Smooth muscle cell (in vitro differentiated cells): Measurements from ENCODE around the gene SLC29A3. TPM values are rescaled to one million over a fixed set of nuclear protein-coding genes. Genes with fewer than 3 reads are reported as not detected.

Experiments used
- DNase-seq: peaks from one replicate; lab custom pipeline; 2025; ENCODE audit not compliant: unreplicated experiment; lab: John Stamatoyannopoulos, UW
- H2AFZ ChIP-seq: fragments of 200-600 bp; sonication (generic); 2 replicates; pipeline ENCODE4 v1.6.0; 2016; ENCODE audit warnings: antibody characterized with exemption, low read depth, mild to moderate bottlenecking
- H3F3A ChIP-seq: fragments of 200-600 bp; sonication (generic); 2 replicates; pipeline ENCODE4 v1.6.0; 2017; ENCODE audit warnings: antibody characterized with exemption, low read depth
- H3K27ac ChIP-seq: fragments of 200-600 bp; sonication (generic); 2 replicates; pipeline ENCODE4 v1.5.1; 2016; ENCODE audit warnings: low read depth, mild to moderate bottlenecking
- H3K27me3 ChIP-seq: fragments of 200-600 bp; sonication (generic); 2 replicates; pipeline ENCODE4 v1.6.1; 2016; ENCODE audit warnings: low read depth, mild to moderate bottlenecking
- H3K36me3 ChIP-seq: fragments of 200-600 bp; sonication (generic); 2 replicates; pipeline ENCODE4 v1.5.1; 2016; ENCODE audit warnings: low read depth
- H3K4me1 ChIP-seq: fragments of 200-600 bp; sonication (generic); 2 replicates; pipeline ENCODE4 v1.5.1; 2016; ENCODE audit warnings: low read depth
- H3K4me2 ChIP-seq: fragments of 200-600 bp; sonication (generic); 2 replicates; pipeline ENCODE4 v1.6.0; 2016; ENCODE audit warnings: mild to moderate bottlenecking
- H3K4me3 ChIP-seq: fragments of 200-600 bp; sonication (generic); 2 replicates; pipeline ENCODE4 v1.5.1; 2016; ENCODE audit warnings: mild to moderate bottlenecking
- H3K79me2 ChIP-seq: fragments of 200-600 bp; sonication (generic); 2 replicates; pipeline ENCODE4 v1.6.0; 2016; ENCODE audit warnings: low read depth, mild to moderate bottlenecking
- H3K9ac ChIP-seq: fragments of 200-600 bp; sonication (generic); 2 replicates; pipeline ENCODE4 v1.6.0; 2016; ENCODE audit warnings: low read depth
- H3K9me3 ChIP-seq: fragments of 200-600 bp; sonication (generic); replicated peaks from 2 replicates; pipeline ENCODE4 v1.5.1; 2016; ENCODE audit warnings: low read depth
- H4K20me1 ChIP-seq: fragments of 200-600 bp; sonication (generic); 2 replicates; pipeline ENCODE4 v1.6.0; 2016; ENCODE audit warnings: low read depth
- WGBS: methylation state at CpG from one replicate; pipeline ENCODE4 v1.1.7; 2016; ENCODE audit warnings: low lambda C conversion rate; 5-methylcytosine and 5-hydroxymethylcytosine counted together
- polyA plus RNA-seq: library from polyadenylated mRNA; unstranded; fragments of >200 nt; fragmentation: Nextera tagmentation; extraction: Ambion mirVana; gene quantifications from 2 replicates; pipeline ENCODE4 v1.2.1, GENCODE V29; 2016
- total RNA-seq: library from RNA; depleted of rRNA; stranded (reverse); fragments of >200 nt; gene quantifications from 2 replicates; pipeline ENCODE4 v1.2.3, GENCODE V29; 2014
- TF ChIP-seq, protein P1 (sequence below): fragments of 200-600 bp; sonication (generic); IDR thresholded peaks from 2 replicates; pipeline ENCODE4 v1.5.1; 2017; ENCODE audit warnings: borderline replicate concordance, mild to moderate bottlenecking, antibody characterized with exemption; ENCODE audit not compliant: insufficient read depth, poor library complexity, severe bottlenecking

Gene SLC29A3
- total and polyA plus RNA-seq, 2 experiments from 2014 or later: 2.9 to 4.8 TPM

DNA sequence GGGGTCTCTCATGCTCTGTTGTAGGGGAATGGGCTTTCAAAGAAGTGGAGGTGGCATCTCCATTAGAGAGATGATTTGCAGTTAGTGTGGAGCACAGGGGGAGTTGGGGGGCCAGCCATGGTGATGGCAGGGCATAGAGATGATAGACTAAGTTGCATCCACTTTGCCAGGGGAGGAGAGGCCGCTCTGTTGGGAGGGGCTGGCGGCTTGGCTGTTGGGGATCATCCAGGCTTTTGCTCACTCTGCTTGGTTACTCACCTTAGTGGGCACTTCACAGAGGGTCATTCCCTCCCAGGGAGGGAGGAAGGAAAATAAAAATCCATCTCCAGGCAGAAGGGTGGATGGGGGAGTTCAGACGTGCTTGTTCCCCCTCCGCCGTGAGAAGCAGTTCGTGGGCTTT is 46.3 kb downstream of the SLC29A3 start:
- TF ChIP-seq, protein P1, sequence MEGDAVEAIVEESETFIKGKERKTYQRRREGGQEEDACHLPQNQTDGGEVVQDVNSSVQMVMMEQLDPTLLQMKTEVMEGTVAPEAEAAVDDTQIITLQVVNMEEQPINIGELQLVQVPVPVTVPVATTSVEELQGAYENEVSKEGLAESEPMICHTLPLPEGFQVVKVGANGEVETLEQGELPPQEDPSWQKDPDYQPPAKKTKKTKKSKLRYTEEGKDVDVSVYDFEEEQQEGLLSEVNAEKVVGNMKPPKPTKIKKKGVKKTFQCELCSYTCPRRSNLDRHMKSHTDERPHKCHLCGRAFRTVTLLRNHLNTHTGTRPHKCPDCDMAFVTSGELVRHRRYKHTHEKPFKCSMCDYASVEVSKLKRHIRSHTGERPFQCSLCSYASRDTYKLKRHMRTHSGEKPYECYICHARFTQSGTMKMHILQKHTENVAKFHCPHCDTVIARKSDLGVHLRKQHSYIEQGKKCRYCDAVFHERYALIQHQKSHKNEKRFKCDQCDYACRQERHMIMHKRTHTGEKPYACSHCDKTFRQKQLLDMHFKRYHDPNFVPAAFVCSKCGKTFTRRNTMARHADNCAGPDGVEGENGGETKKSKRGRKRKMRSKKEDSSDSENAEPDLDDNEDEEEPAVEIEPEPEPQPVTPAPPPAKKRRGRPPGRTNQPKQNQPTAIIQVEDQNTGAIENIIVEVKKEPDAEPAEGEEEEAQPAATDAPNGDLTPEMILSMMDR: no peak
- H3F3A ChIP-seq: peaks cover 5% of the 10 kb centered on the region
- no peaks in the 10 kb centered on the region for H3K9me3 ChIP-seq
- H3K36me3 ChIP-seq: no peaks in the 10 kb centered on the region
- H3K4me3 ChIP-seq: no peak overlapping the region
- no peak overlapping the region for H2AFZ ChIP-seq
- H3K27me3 ChIP-seq: no peaks in the 10 kb centered on the region
- H3K79me2 ChIP-seq: no peaks in the 10 kb centered on the region
- H3K9ac ChIP-seq: no peak overlapping the region
- H3K27ac ChIP-seq: no peak overlapping the region
- WGBS: 98% methylated on average over 6 of the region's 6 CpGs
- H4K20me1 ChIP-seq: no peaks in the 10 kb centered on the region
- DNase-seq: no peak
- no peak overlapping the region for H3K4me2 ChIP-seq
- H3K4me1 ChIP-seq: no peaks in the 10 kb centered on the region

DNA sequence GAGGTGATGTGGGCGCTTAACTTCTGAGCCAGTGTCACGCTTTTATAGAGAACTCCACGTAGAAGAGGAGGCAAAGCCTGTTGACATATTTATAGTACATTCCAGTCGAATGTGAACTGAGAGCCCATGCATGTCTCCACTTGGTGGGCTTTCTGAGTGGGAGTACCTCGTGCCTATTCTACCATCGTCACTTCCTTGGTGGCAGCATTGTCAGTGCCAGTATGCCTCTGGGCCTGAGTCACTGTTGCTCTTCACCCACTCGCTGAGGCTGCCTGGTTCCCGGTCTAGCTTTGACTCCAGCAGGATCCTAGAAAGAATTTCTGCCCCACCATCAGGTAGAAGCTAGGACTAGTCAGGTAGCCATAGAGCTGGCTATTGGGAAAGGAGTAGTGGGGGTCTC is 47.6 kb downstream of the SLC29A3 start:
- WGBS: 73% methylated on average over 8 of the region's 8 CpGs
- Histone ChIP-seq H3K79me2 (no peaks in the 10 kb centered on the region), H3K27ac (no peak overlapping the region), H4K20me1 (no peaks in the 10 kb centered on the region), H3K27me3 (no peaks in the 10 kb centered on the region), H3K9me3 (no peaks in the 10 kb centered on the region), H3F3A (peaks cover 5% of the 10 kb centered on the region), H3K4me2 (no peak overlapping the region), H3K36me3 (no peaks in the 10 kb centered on the region), H3K9ac (no peak overlapping the region), H2AFZ (no peak overlapping the region), H3K4me1 (no peaks in the 10 kb centered on the region), H3K4me3 (no peak overlapping the region)
- TF ChIP-seq, protein P1: no peak
- no peak for DNase-seq

DNA sequence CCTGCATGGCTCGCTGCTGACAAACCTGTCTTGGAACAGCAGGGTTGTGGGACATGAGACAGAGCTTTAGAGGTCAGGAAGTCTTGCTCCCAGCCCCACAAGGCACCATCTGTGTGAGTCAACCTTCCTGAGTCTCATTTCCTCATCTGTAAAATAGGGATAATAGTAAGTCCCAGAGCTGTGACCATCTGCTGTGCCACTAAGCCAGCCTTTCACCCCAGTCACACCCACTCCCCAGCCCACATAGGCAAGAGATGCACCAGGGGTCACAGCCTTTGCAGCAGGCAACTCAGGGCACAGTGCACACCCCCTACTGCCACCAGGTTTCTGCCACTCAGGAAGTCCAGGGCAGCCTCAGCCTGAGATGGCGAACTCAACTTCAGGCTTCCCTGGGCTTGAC is 48.2 kb downstream of the SLC29A3 start:
- no peak overlapping the region for H2AFZ ChIP-seq
- no peak for DNase-seq
- H3K9ac ChIP-seq: no peak overlapping the region
- no peaks in the 10 kb centered on the region for H3K36me3 ChIP-seq
- WGBS: 79% methylated on average over 2 of the region's 2 CpGs
- no peaks in the 10 kb centered on the region for H4K20me1 ChIP-seq
- H3K4me2 ChIP-seq: no peak overlapping the region
- no peaks in the 10 kb centered on the region for H3K9me3 ChIP-seq
- TF ChIP-seq, protein P1: no peak
- H3K27ac ChIP-seq: no peak overlapping the region
- no peaks in the 10 kb centered on the region for H3K79me2 ChIP-seq
- H3K4me1 ChIP-seq: no peaks in the 10 kb centered on the region
- no peaks in the 10 kb centered on the region for H3K27me3 ChIP-seq
- no peak overlapping the region for H3K4me3 ChIP-seq
- H3F3A ChIP-seq: peaks cover 5% of the 10 kb centered on the region

DNA sequence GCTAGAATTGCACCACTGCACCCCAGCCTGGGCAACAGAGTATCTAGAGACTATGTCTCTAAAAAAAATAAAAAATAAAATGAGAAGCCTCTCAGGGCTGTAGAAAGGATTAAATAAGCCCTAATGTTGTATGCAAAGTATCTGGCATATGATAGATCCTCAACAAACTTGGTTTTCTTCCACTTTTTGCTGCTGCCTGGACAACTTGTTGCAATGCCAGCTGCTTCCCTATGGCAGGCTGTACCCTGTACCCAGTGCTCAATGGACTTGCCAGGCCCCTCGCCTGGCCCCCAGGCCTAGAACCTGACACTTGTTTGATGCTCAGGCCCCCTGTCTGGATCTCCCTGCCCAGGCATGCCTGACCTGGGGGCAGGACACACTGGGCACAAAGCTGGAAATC is 49.1 kb downstream of the SLC29A3 start:
- Histone ChIP-seq H4K20me1 (no peaks in the 10 kb centered on the region), H3K4me1 (no peaks in the 10 kb centered on the region), H3F3A (peaks cover 5% of the 10 kb centered on the region), H3K9me3 (no peaks in the 10 kb centered on the region), H3K4me3 (no peak overlapping the region), H3K27me3 (peaks cover 2% of the 10 kb centered on the region), H2AFZ (no peak overlapping the region), H3K9ac (no peak overlapping the region), H3K36me3 (no peaks in the 10 kb centered on the region), H3K4me2 (no peak overlapping the region), H3K79me2 (no peaks in the 10 kb centered on the region), H3K27ac (no peak overlapping the region)
- WGBS: 100% methylated on average over 1 of the region's 1 CpG
- TF ChIP-seq, protein P1: no peak
- no peak for DNase-seq
